ENCODE results near the gene SNX2.
"Not testable (repeated sequence)": the region's sequence is repeated elsewhere in the genome, so short reads cannot be mapped to it uniquely, and the experiment has no call there.

SNX2 gene

GRCh38 chr5:122844136-122844909 is 69.4 kb downstream of the SNX2 start:
- DNase-seq (ENCODE audit: low spot score): peak; percentile 39

DNA sequence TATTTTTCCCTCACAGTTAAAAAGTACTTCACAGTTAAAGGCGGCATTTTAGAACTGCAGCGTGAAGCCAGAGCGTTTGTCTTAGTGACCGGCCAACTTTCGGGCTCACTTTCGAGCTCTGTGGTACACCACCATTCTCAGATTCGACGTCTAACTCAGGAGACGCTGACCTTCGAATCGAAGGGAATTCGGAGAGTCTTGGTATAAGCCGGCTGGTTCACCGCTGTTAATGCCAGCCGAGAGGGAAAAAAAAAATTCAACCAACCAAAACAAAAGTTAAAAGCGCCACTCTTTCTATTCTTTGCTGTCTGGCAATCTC is 70.0 kb downstream of the SNX2 start:
- DNase-seq (ENCODE audit: low spot score): no peak

- peak; percentile 83 for DNase-seq (ENCODE audit: low spot score)
Measured at GRCh38 chr5:122845229-122846050, 70.6 kb downstream of the SNX2 start, which contains the start of gene SNX24. SNX24 (plus strand) TSS chr5:122845613; CDS start chr5:122845634, 21 bp downstream.

- peak; percentile 86 for DNase-seq (ENCODE audit: low spot score)
Measured at GRCh38 chr5:122846051-122846550, 71.2 kb downstream of the SNX2 start.

DNA sequence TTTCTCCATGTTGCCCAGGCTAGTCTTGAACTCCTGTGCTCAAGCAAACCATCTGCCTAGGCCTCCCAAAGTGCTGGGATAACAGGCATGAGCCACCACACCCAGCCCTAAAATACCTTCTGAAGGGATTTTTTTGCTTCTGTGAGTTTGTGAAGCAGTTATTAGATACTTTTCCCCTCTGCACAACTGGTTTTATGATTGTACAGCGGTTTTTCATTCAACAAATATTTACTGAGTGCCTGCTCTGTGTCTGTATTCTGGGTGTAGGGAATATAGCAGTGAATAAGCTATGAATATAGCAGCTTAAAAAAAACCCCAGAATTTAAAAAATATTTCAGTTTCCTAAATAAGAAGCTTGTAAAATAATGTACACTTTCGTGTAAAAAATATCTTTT is 72.8 kb downstream of the SNX2 start:
- peak; percentile 3 for DNase-seq (ENCODE audit: low spot score)

DNA sequence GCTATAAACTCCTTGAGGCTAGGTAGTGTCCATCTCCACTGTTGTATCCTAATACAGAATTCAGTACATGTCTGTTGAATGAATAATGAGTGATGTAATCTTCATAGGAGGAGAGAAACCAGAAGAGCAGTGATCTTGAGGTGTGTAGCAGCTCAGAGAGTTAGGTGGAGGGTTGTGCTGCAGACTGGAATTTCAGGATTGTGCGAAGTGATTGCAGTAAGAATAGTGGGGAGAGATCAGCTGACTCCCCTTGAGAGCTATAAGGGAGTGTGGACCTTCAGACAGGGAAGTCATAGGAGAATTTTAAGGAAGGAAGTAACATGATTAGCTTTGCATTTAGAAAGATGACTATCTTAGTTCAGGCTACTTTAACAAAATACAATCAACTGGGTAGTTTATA is 74.9 kb downstream of the SNX2 start:
- DNase-seq (ENCODE audit: low spot score): peak; percentile 88

DNA sequence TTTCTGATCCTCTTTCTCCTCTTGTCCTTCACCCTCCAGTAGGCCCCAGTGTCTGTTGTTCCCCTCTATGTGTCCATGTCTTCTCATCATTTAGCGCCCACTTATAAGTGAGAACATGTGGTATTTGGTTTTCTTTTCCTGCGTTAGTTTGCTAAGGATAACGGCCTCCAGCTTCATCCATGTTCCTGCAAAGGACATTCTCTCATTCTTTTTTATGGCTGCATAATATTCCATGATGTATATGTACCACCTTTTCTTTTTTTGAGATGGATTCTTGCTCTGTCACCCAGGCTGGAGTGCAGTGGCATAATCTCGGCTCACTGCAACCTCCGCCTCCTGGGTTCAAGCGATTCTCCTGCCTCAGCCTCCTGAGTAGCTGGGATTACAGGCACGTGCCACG is 82.7 kb downstream of the SNX2 start:
- DNase-seq (ENCODE audit: low spot score): not testable (repeated sequence)

DNA sequence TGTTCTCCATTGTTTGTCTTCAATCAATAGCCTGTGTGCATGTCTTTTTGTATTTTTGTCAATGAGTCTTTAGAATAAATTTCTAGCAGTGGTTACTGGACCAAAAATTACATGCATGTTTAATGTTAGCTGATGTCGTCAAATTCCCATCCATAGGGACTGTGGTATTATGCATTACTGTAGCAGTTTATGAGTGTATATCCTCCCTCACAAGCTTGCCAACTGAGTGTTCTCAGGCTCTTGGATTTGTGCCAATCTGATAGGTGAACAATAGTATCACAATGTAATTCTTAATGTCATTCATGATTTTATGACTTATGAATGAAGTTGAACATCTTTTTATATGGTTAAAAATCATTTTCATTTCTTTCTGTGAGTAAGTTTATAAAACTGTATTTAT is 83.6 kb downstream of the SNX2 start:
- peak; percentile 30 for DNase-seq (ENCODE audit: low spot score)

GRCh38 chr5:122863240-122863639 is 88.4 kb downstream of the SNX2 start:
- no peak for DNase-seq (ENCODE audit: low spot score)

DNA sequence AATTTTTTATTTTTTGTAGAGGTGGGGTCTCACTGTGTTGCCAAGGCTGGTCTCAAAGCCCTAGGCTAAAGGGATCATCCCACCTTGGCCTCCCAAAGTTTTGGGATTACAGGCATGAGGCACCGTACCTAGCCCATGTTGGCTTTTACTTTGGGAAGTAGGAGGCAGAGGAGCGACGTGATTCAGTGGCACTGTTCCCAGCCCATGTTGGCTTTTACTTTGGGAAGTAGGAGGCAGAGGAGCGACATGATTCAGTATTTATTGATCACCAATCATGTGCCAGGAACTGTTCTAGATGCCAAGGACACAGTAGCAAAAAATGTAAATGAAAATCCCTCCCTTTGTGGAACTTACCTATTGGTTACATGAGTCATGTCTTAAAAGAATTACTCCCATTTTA is 88.8 kb downstream of the SNX2 start:
- DNase-seq (ENCODE audit: low spot score): no peak

DNA sequence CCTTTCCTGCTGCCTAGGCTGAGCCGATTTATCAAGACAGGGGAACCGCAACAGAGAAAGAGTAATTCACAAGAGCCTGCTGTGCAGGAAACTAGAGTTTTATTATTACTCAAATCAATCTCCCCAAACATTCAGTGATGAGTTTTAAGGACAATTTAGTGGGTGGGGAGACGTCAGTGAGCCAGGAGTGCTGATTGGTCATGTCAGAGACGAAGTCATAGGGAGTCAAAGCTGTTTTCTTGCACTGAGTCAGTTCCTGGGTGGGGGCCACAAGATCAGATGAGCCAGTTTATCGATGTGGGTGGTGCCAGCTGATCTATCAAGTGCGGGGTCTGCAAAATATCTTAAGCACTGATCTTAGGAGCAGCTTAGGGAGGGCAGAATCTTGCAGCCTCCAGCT is 89.5 kb downstream of the SNX2 start:
- DNase-seq (ENCODE audit: low spot score): no peak

- DNase-seq (ENCODE audit: low spot score): no peak
Measured at GRCh38 chr5:122864842-122865241, 90.0 kb downstream of the SNX2 start.

DNA sequence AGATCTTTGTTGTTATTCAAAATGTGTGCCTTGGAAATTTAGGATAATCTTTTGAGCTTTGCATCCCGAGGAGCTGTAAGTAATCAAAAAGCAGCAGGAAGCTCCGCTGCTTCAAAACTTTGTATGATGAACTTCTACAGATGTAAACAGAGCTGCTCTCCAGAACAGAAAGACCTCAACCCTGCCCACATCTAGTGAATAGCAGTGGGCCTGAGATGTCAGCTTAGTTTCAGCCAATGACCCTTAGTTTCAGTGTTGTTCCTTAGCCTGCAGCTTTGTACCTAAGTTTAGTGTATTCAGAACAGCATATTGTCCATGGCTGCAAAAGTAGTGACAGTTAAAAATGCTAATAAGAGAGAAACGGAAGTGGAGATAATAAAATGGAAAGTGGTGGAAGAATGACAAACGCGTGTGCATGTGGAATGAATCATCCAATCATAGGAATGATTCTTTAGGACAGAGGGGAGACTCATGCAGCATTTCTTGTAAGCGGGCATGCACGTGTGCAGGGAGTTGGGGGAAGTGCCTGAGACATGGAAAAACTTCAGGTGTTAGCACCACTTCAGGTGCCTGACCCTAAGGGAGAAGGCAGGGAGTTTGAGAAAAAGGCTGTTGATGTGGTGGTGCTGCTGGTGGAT is 95.5 kb downstream of the SNX2 start:
- DNase-seq (ENCODE audit: low spot score): peak; percentile 30

- peak; percentile 4 for DNase-seq (ENCODE audit: low spot score)
Measured at GRCh38 chr5:122871661-122872060, 96.8 kb downstream of the SNX2 start.

DNA sequence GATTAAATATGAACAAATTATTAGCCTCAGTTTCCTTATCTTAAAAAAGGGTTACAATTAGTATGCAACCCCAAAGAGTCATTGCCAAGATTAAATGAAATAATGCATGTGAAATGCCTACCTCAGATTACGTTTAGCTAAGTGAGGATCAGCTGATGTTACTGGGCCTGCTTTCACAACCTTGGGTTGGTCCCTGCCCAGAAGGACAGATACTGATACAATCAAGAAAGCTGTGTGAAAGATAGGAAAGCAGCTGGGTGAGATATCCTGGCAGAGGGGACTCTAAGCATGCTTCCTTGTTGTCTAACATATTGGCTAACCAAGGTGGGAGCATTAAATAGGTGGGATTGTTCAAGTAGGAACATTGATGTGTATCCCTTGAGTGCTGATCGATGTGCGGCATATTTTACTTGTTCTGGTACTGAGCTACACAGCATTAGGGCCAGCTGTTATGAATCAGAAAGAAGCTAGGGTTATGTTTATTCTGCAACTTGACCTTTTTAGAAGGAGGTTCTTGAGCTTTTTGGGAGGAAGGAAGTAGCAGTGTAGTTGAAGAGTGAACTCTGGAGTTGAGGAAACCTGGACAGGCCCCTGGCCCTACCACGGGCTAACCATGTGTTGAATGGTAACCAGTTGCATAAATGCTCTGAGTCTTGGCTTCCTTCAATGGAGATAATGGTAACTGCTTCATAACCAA is 99.4 kb downstream of the SNX2 start:
- no peak for DNase-seq (ENCODE audit: low spot score)

- no peak for DNase-seq (ENCODE audit: low spot score)
Measured at GRCh38 chr5:122877518-122877917, 102.6 kb downstream of the SNX2 start.

DNA sequence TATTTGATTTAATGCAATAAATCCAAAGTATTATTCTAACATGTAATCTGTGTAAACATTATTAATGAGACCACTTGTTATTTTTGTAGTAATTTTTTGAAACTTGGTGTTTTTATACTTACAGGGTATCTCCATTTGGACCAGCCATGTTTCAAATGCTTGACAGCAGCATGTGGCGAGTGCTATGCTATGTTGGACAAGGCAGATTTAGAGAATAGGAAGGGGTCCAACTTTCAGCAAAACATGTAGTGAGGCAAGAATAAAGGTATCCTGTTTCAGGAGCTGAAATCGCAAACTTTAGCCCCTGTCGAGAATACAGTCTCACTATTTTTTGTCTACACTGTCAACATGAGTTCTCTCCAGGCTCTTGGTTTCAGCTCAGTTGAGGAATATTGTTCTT is 104.2 kb downstream of the SNX2 start:
- DNase-seq (ENCODE audit: low spot score): no peak
